Keratinocyte (primary cell): ENCODE data around the gene TMED5. TPM values are rescaled to one million over a fixed set of nuclear protein-coding genes. Genes with fewer than 3 reads are reported as not detected.

Experiments used
- DNase-seq: peaks from one replicate; pipeline ENCODE4 v3.0.0-alpha.2; 2011; ENCODE audit warnings: low read depth, missing footprints, low spot score
- FAIRE-seq: peaks from 2 replicates; lab custom pipeline; 2011; peaks lifted over from hg19 to GRCh38; lab: Jason Lieb, UNC
- H2AFZ ChIP-seq: 2 replicates; pipeline ENCODE4 v1.6.0; 2012; ENCODE audit warnings: low read length, control low read depth, inconsistent platforms; ENCODE audit not compliant: control insufficient read depth
- H3K27ac ChIP-seq: 2 replicates; pipeline ENCODE4 v1.5.1; 2011; ENCODE audit warnings: low read length; ENCODE audit not compliant: control insufficient read depth, insufficient read depth
- H3K27me3 ChIP-seq: 3 replicates; pipeline ENCODE4 v1.6.0; 2011; ENCODE audit warnings: low read length; ENCODE audit not compliant: control insufficient read depth, insufficient read depth; ENCODE audit errors: extremely low read depth
- H3K36me3 ChIP-seq, 2 experiments: 2 replicates in 1 of 2; 3 replicates in 1 of 2; pipeline ENCODE4 v1.5.1; 2011; ENCODE audit warnings: low read length in 2 of 2, mild to moderate bottlenecking in 1 of 2; ENCODE audit not compliant: control insufficient read depth in 2 of 2, insufficient read depth in 2 of 2; ENCODE audit errors: extremely low read depth in 1 of 2
- H3K4me1 ChIP-seq: 3 replicates; pipeline ENCODE4 v1.5.1; 2011; ENCODE audit warnings: low read length; ENCODE audit not compliant: control insufficient read depth, insufficient read depth; ENCODE audit errors: extremely low read depth
- H3K4me2 ChIP-seq: 3 replicates; pipeline ENCODE4 v1.6.0; 2011; ENCODE audit warnings: low read depth, low read length; ENCODE audit not compliant: control insufficient read depth, insufficient read depth; ENCODE audit errors: extremely low read depth
- H3K4me3 ChIP-seq, 3 experiments: fragments of 200-600 bp in 1 of 3; sonication (generic) in 1 of 3; 2 replicates in 2 of 3; 3 replicates in 1 of 3; pipeline ENCODE4 v1.5.1; 2011 to 2016; ENCODE audit warnings: low read length in 3 of 3, mild to moderate bottlenecking in 3 of 3, control low read depth in 2 of 3, inconsistent platforms in 1 of 3, low read depth in 1 of 3, mixed read lengths in 1 of 3, mixed run types in 1 of 3, moderate library complexity in 1 of 3; ENCODE audit not compliant: control insufficient read depth in 2 of 3, insufficient read depth in 2 of 3; ENCODE audit errors: extremely low read depth in 1 of 3
- H3K79me2 ChIP-seq: 2 replicates; pipeline ENCODE4 v1.6.0; 2012; ENCODE audit warnings: low read length; ENCODE audit not compliant: control insufficient read depth, insufficient read depth
- H3K9ac ChIP-seq: 3 replicates; pipeline ENCODE4 v1.6.0; 2011; ENCODE audit warnings: low read length; ENCODE audit not compliant: control insufficient read depth, insufficient read depth; ENCODE audit errors: extremely low read depth
- H3K9me1 ChIP-seq: 3 replicates; pipeline ENCODE4 v1.6.0; 2011; ENCODE audit warnings: low read length; ENCODE audit not compliant: control insufficient read depth, insufficient read depth; ENCODE audit errors: extremely low read depth
- H3K9me3 ChIP-seq: 2 replicates; pipeline ENCODE4 v1.5.1; 2012; ENCODE audit warnings: low read depth, low read length; ENCODE audit not compliant: control insufficient read depth
- H4K20me1 ChIP-seq: 3 replicates; pipeline ENCODE4 v1.6.0; 2011; ENCODE audit warnings: low read length; ENCODE audit not compliant: control insufficient read depth, insufficient read depth; ENCODE audit errors: extremely low read depth
- CTCF ChIP-seq, 3 experiments: IDR thresholded peaks in 1 of 3; conservative IDR thresholded peaks in 1 of 3; optimal IDR thresholded peaks in 1 of 3; 2 replicates in 2 of 3; 3 replicates in 1 of 3; pipeline versions ENCODE3 to v1.5.1; 2011; ENCODE audit warnings: low read length in 3 of 3, mild to moderate bottlenecking in 3 of 3, moderate library complexity in 2 of 3, control low read depth in 1 of 3, inconsistent platforms in 1 of 3; ENCODE audit not compliant: insufficient read depth in 2 of 3; ENCODE audit errors: extremely low read depth in 1 of 3
- EZH2 ChIP-seq: IDR thresholded peaks from one replicate; pipeline ENCODE4 v1.6.1; 2012; ENCODE audit warnings: inconsistent platforms, mild to moderate bottlenecking, low read length, moderate library complexity
- dilution Hi-C: fragments of 300-500 bp; cut with MboI; formaldehyde crosslinking; loops from one replicate; pipeline ENCODE4 v1.7.0; 2020; ENCODE audit warnings: low sequenced_read_pairs; ENCODE audit not compliant: extremely low pct_ligation_motif_present
- polyA plus RNA-seq, 5 experiments: library from polyadenylated mRNA; depleted of rRNA in 3 of 5; stranded (reverse) in 3 of 5; stranded (forward) in 1 of 5; unstranded in 1 of 5; fragments of >200 nt; gene quantifications; 1 replicate in 1 of 5; 2 replicates in 3 of 5; 3 replicates in 1 of 5; pipeline versions ENCODE4 v1.2.1 to v1.2.3, GENCODE V29; 2011 to 2012; ENCODE audit warnings: missing spikeins in 2 of 5, low read depth in 1 of 5, low replicate concordance in 1 of 5

The TMED5 gene
- polyA plus RNA-seq, 1 donor (not counting 4 experiments of a cell fraction or from before 2014, with no cell fraction given), result 55.4 TPM

- H3K9ac ChIP-seq, result no peak overlapping the region
- no peak overlapping the region for H3K4me3 ChIP-seq
- FAIRE-seq, result no peak
- H3K27ac ChIP-seq, result no peak overlapping the region
- no peak overlapping the region for H3K4me2 ChIP-seq
- no peaks in the 10 kb centered on the region for H3K4me1 ChIP-seq
- DNase-seq, result no peak
- H3K79me2 ChIP-seq, result no peaks in the 10 kb centered on the region
- no peak overlapping the region for H2AFZ ChIP-seq
- peaks cover 4 to 16% of the 10 kb centered on the region in 2 experiments for H3K36me3 ChIP-seq
- TF ChIP-seq EZH2, result no peak
- no peak for TF ChIP-seq CTCF (optimal IDR thresholded peaks at IDR 0.05 in 1 of 3, IDR thresholded peaks at IDR 0.05 in 1 of 3, conservative IDR thresholded peaks at IDR 0.05 in 1 of 3; ENCODE audit: extremely low read depth in 1 of 3, insufficient read depth in 2 of 3, low read length in 3 of 3)
- dilution Hi-C loops, result no loop called here
- H3K9me1 ChIP-seq, result no peaks in the 10 kb centered on the region
- no peaks in the 10 kb centered on the region for H4K20me1 ChIP-seq
- H3K9me3 ChIP-seq, result no peaks in the 10 kb centered on the region
- no peaks in the 10 kb centered on the region for H3K27me3 ChIP-seq
These were observed 18.9 kb upstream of the TMED5 start for GRCh38 chr1:93199150-93199549.

- DNase-seq, result no peak
- H3K4me1 ChIP-seq, result no peaks in the 10 kb centered on the region
- H3K27me3 ChIP-seq, result no peaks in the 10 kb centered on the region
- no peaks in the 10 kb centered on the region for H4K20me1 ChIP-seq
- no peaks in the 10 kb centered on the region for H3K9me1 ChIP-seq
- H2AFZ ChIP-seq, result no peak overlapping the region
- H3K4me2 ChIP-seq, result no peak overlapping the region
- FAIRE-seq, result no peak
- H3K9ac ChIP-seq, result no peak overlapping the region
- TF ChIP-seq CTCF (optimal IDR thresholded peaks at IDR 0.05 in 1 of 3, IDR thresholded peaks at IDR 0.05 in 1 of 3, conservative IDR thresholded peaks at IDR 0.05 in 1 of 3; ENCODE audit: extremely low read depth in 1 of 3, insufficient read depth in 2 of 3, low read length in 3 of 3), result no peak
- no peak for TF ChIP-seq EZH2
- peaks cover 2 to 8% of the 10 kb centered on the region in 2 experiments for H3K36me3 ChIP-seq
- H3K4me3 ChIP-seq, result no peak overlapping the region
- H3K27ac ChIP-seq, result no peak overlapping the region
- no peaks in the 10 kb centered on the region for H3K9me3 ChIP-seq
- dilution Hi-C loops, result no loop called here
- H3K79me2 ChIP-seq, result no peaks in the 10 kb centered on the region
These were observed 16.4 kb upstream of the TMED5 start for GRCh38 chr1:93196591-93196990.
